ENCODE measurements around the gene SEZ6.

SEZ6 gene

GRCh38 chr17:29048440-29049368, 42.9 kb upstream of the SEZ6 start:
- no peak overlapping the region for H3K4me3 ChIP-seq (ENCODE audit: control insufficient read depth, low read depth, low read length)
- DNase-seq (ENCODE audit: low read depth): no peak
- TF ChIP-seq CTCF (IDR thresholded peaks at IDR 0.05; ENCODE audit: control insufficient read depth, insufficient read depth, low read depth, low read length, missing control alignments): no peak

- no peak for TF ChIP-seq CTCF (IDR thresholded peaks at IDR 0.05; ENCODE audit: control insufficient read depth, insufficient read depth, low read depth, low read length, missing control alignments)
- DNase-seq (ENCODE audit: low read depth): no peak
- no peak overlapping the region for H3K4me3 ChIP-seq (ENCODE audit: control insufficient read depth, low read depth, low read length)
Observed at GRCh38 chr17:29046473-29046839, 40.6 kb upstream of the SEZ6 start.

- no peak for TF ChIP-seq CTCF (IDR thresholded peaks at IDR 0.05; ENCODE audit: control insufficient read depth, insufficient read depth, low read depth, low read length, missing control alignments)
- no peak for DNase-seq (ENCODE audit: low read depth)
- H3K4me3 ChIP-seq (ENCODE audit: control insufficient read depth, low read depth, low read length): no peak overlapping the region
Observed at GRCh38 chr17:29045734-29046472, 40.1 kb upstream of the SEZ6 start.

- H3K4me3 ChIP-seq (ENCODE audit: control insufficient read depth, low read depth, low read length): no peak overlapping the region
- no peak for TF ChIP-seq CTCF (IDR thresholded peaks at IDR 0.05; ENCODE audit: control insufficient read depth, insufficient read depth, low read depth, low read length, missing control alignments)
- DNase-seq (ENCODE audit: low read depth): no peak
Observed at GRCh38 chr17:29045026-29045425, 39.2 kb upstream of the SEZ6 start.

- H3K4me3 ChIP-seq (ENCODE audit: control insufficient read depth, low read depth, low read length): no peak overlapping the region
- no peak for TF ChIP-seq CTCF (IDR thresholded peaks at IDR 0.05; ENCODE audit: control insufficient read depth, insufficient read depth, low read depth, low read length, missing control alignments)
- DNase-seq (ENCODE audit: low read depth): no peak
Observed at GRCh38 chr17:29043539-29044145, 37.8 kb upstream of the SEZ6 start.

GRCh38 chr17:29042679-29043538, 37.1 kb upstream of the SEZ6 start, which contains the start of gene PIPOX:
TSS of gene PIPOX (plus strand) at chr17:29043141. CDS start at chr17:29043226, 85 bp downstream.
- no peak within 1 kb of the TSS for H3K4me3 ChIP-seq (ENCODE audit: control insufficient read depth, low read depth, low read length)
- DNase-seq (ENCODE audit: low read depth): no peak
- TF ChIP-seq CTCF (IDR thresholded peaks at IDR 0.05; ENCODE audit: control insufficient read depth, insufficient read depth, low read depth, low read length, missing control alignments): no peak

Data from AG09309 (cell line).